ENCODE results near the gene MON1A.

MON1A gene

DNA sequence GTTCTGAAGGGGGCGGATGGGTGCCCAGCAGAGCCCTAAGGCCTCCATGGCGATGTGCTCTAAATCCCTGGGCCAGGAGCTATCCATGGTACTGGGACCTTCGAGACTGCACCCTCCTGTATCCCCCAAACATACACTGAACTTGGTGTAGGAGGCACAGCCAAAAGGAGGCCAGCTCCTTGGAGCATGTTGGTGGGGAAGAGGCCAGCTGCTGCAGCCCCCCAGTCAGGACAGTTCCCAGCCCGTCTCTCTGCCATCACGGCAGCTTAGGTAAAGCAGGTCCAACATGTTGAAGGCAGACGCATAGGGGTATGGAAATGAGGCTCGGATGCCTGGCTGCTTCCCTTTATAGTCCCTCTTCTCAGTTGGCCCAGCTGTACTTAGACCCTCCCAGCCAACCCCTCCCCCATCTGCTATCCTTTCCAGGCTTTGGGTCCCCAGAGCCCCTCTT is 61.7 kb downstream of the MON1A start:
- Histone ChIP-seq H3K36me3 (ENCODE audit: control insufficient read depth in 2 of 2, insufficient read depth in 1 of 2, low read length in 2 of 2) (no peaks in the 10 kb centered on the region), H3K4me3 (ENCODE audit: low read depth, low read length) (no peak overlapping the region), H3K27ac (ENCODE audit: extremely low read depth, low read depth, low read length) (no peak overlapping the region), H3K9me3 (ENCODE audit: control insufficient read depth, insufficient read depth, low read depth, low read length) (no peaks in the 10 kb centered on the region), H3K4me1 (ENCODE audit: control insufficient read depth, insufficient read depth, low read length) (no peaks in the 10 kb centered on the region)
- no peak for TF ChIP-seq OSR2 (tag by site-specific recombination; IDR thresholded peaks at IDR 0.05)
- TF ChIP-seq ZNF404 (tag by site-specific recombination; IDR thresholded peaks at IDR 0.05), result no peak
- peak; percentile 98 for TF ChIP-seq REST (tag by site-specific recombination; IDR thresholded peaks at IDR 0.05)
- TF ChIP-seq ZNF133 (tag by site-specific recombination; IDR thresholded peaks at IDR 0.05), result peak; percentile 94
- TF ChIP-seq BCL11A (tag by site-specific recombination; IDR thresholded peaks at IDR 0.05; ENCODE audit: low read depth), result no peak
- CTCF ChIA-PET, result no interaction called here
- POLR2A ChIA-PET, result interaction anchor here (1.0 to 1.6 kb wide), 3 partner anchors 9 to 64 kb away, joined by 3 to 5 read pairs (median 3); partner anchors contain the start of gene TRAIP

DNA sequence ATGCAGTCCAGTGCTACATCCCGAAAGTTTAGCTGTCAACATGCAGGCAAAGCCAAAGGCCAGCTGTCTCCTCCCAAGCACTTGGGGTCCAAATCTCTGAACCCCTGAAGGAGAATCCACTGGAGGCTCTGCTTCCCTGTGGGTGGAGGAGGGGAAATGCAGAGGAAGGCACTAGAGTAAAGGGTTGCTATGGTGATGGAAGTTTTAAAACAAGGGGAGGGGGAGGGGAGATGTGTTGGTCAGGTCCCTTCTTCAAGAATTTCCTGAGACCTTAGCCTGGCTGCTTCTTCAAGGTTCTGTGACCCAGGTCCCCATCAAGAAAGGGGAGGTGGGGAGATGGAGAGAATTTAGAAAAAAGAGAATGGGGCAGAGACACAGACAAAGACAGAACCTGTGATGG is 62.2 kb downstream of the MON1A start:
- H3K36me3 ChIP-seq (ENCODE audit: control insufficient read depth in 2 of 2, insufficient read depth in 1 of 2, low read length in 2 of 2), result no peaks in the 10 kb centered on the region
- TF ChIP-seq ZNF366 (tag by site-specific recombination; conservative IDR thresholded peaks at IDR 0.05), result 0 out of 2 replicates have a peak, but pooled peaks have one; percentile 35
- TF ChIP-seq PBX3 (CRISPR knock-in tag; IDR thresholded peaks at IDR 0.05), result no peak
- H3K9me3 ChIP-seq (ENCODE audit: control insufficient read depth, insufficient read depth, low read depth, low read length), result no peaks in the 10 kb centered on the region
- POLR2A ChIA-PET, result interaction anchor here (1.0 to 1.6 kb wide), 2 partner anchors 9 to 64 kb away, joined by 3 read pairs; no protein-coding TSS in a partner anchor
- no peak overlapping the region for H3K27ac ChIP-seq (ENCODE audit: extremely low read depth, low read depth, low read length)
- CTCF ChIA-PET, result interaction anchor here (0.8 kb wide), 1 partner anchor 21 kb away, joined by 3 read pairs; no protein-coding TSS in a partner anchor
- H3K4me1 ChIP-seq (ENCODE audit: control insufficient read depth, insufficient read depth, low read length), result no peaks in the 10 kb centered on the region
- no peak overlapping the region for H3K4me3 ChIP-seq (ENCODE audit: low read depth, low read length)

DNA sequence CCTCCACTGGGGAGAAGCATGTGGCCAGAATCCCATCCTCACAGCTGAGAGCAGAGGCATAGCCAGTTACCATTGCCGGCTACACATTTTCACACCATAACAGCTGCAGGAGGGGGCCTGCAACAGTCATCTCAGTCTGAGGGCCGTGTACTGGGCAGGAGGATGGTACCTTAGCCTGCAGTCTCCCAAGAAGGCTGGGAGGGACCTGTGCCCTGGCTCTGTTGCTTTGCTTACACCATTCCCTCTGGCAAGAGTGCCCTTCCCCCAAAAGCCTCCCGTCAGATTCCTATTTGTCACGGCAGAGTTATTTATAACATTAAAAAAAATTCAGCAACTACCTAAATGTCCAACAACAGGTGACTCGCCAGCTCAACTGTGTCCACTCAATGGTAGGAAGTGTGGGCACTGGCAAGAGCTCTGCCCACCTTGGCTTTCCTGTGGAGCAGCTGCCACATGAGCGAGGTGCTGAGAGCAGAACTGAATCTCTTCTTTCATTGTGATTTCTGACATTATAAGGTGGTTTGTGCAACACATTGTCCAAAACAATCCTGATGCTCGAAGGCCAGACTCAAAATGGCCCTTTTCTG is 64.3 kb downstream of the MON1A start:
- Histone ChIP-seq H3K4me3 (ENCODE audit: low read depth, low read length) (no peak overlapping the region), H3K27ac (ENCODE audit: extremely low read depth, low read depth, low read length) (no peak overlapping the region), H3K4me1 (ENCODE audit: control insufficient read depth, insufficient read depth, low read length) (no peaks in the 10 kb centered on the region), H3K9me3 (ENCODE audit: control insufficient read depth, insufficient read depth, low read depth, low read length) (no peaks in the 10 kb centered on the region), H3K36me3 (ENCODE audit: control insufficient read depth in 2 of 2, insufficient read depth in 1 of 2, low read length in 2 of 2) (no peaks in the 10 kb centered on the region)
- CTCF ChIA-PET, result no interaction called here
- POLR2A ChIA-PET, result no interaction called here
- no peak for TF ChIP-seq ZNF214 (tag by site-specific recombination; IDR thresholded peaks at IDR 0.05; ENCODE audit: borderline replicate concordance)
- no peak for TF ChIP-seq ZBTB26 (tag by site-specific recombination; optimal IDR thresholded peaks at IDR 0.05)
- no peak for TF ChIP-seq ZNF701 (tag by site-specific recombination; IDR thresholded peaks at IDR 0.05)
- TF ChIP-seq, protein P1, sequence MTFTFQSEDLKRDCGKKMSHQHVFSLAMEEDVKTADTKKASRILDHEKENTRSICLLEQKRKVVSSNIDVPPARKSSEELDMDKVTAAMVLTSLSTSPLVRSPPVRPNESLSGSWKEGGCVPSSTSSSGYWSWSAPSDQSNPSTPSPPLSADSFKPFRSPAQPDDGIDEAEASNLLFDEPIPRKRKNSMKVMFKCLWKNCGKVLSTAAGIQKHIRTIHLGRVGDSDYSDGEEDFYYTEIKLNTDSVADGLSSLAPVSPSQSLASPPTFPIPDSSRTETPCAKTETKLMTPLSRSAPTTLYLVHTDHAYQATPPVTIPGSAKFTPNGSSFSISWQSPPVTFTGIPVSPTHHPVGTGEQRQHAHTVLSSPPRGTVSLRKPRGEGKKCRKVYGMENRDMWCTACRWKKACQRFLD (tag by site-specific recombination; IDR thresholded peaks at IDR 0.05), result no peak
- no peak for TF ChIP-seq CTCF (tag by site-specific recombination; IDR thresholded peaks at IDR 0.05)
